Nephron progenitor cell (in vitro differentiated cells): ENCODE results near the gene ARHGEF4.

Source experiments
- DNase-seq: peaks from one replicate; pipeline ENCODE4 v3.0.0; 2021
- H3K27ac Mint-ChIP-seq: 2 replicates; pipeline ENCODE4 v1.8.0; 2021; ENCODE audit warnings: mild to moderate bottlenecking, moderate library complexity, mixed read lengths
- H3K27me3 Mint-ChIP-seq: 2 replicates; pipeline ENCODE4 v1.8.0; 2021; ENCODE audit warnings: mild to moderate bottlenecking, low read depth, mixed read lengths; ENCODE audit not compliant: poor library complexity
- H3K36me3 Mint-ChIP-seq: 2 replicates; pipeline ENCODE4 v1.8.0; 2021; ENCODE audit warnings: low read depth, mixed read lengths
- H3K4me1 Mint-ChIP-seq: 2 replicates; pipeline ENCODE4 v1.8.0; 2021; ENCODE audit warnings: mixed read lengths
- H3K4me3 Mint-ChIP-seq: 2 replicates; pipeline ENCODE4 v1.8.0; 2021; ENCODE audit warnings: mild to moderate bottlenecking, moderate library complexity, mixed read lengths
- H3K9me3 Mint-ChIP-seq: 2 replicates; pipeline ENCODE4 v1.8.0; 2021; ENCODE audit warnings: mild to moderate bottlenecking, moderate library complexity, mixed read lengths
- CTCF ChIP-seq: fragments of 200-600 bp; sonication (generic); IDR thresholded peaks from 2 replicates; pipeline ENCODE4 v1.5.0; 2021; ENCODE audit warnings: antibody characterized with exemption

The ARHGEF4 gene

GRCh38 chr2:130951018-130951417 is 114.3 kb downstream of the ARHGEF4 start:
- H3K27me3 Mint-ChIP-seq: peaks cover 13% of the 10 kb centered on the region
- H3K4me3 Mint-ChIP-seq: no peak overlapping the region

GRCh38 chr2:130954873-130955272 is 118.2 kb downstream of the ARHGEF4 start:
- DNase-seq: no peak
- no peak for TF ChIP-seq CTCF
- peaks cover 38% of the 10 kb centered on the region for H3K9me3 Mint-ChIP-seq
- H3K36me3 Mint-ChIP-seq: no peaks in the 10 kb centered on the region
- peaks cover 31% of the 10 kb centered on the region for H3K27me3 Mint-ChIP-seq
- no peaks in the 10 kb centered on the region for H3K4me1 Mint-ChIP-seq
- H3K4me3 Mint-ChIP-seq: no peak overlapping the region
- H3K27ac Mint-ChIP-seq: no peak overlapping the region

More at GRCh38 chr2:130951018-130951417, 114.3 kb downstream of the ARHGEF4 start:
- Mint-ChIP-seq H3K36me3 (no peaks in the 10 kb centered on the region), H3K9me3 (peaks cover 43% of the 10 kb centered on the region), H3K27ac (no peak overlapping the region), H3K4me1 (no peaks in the 10 kb centered on the region)
- no peak for DNase-seq
- TF ChIP-seq CTCF: no peak

GRCh38 chr2:130957915-130958314 is 121.2 kb downstream of the ARHGEF4 start:
- no peak overlapping the region for H3K4me3 Mint-ChIP-seq
- no peaks in the 10 kb centered on the region for H3K36me3 Mint-ChIP-seq
- H3K27me3 Mint-ChIP-seq: peaks cover 60% of the 10 kb centered on the region
- no peak overlapping the region for H3K27ac Mint-ChIP-seq
- no peak for TF ChIP-seq CTCF
- no peak for DNase-seq
- H3K9me3 Mint-ChIP-seq: peaks cover 39% of the 10 kb centered on the region
- H3K4me1 Mint-ChIP-seq: no peaks in the 10 kb centered on the region

GRCh38 chr2:130963196-130963848 is 126.6 kb downstream of the ARHGEF4 start:
- H3K4me1 Mint-ChIP-seq: peaks cover 17% of the 10 kb centered on the region
- no peak overlapping the region for H3K27ac Mint-ChIP-seq
- H3K36me3 Mint-ChIP-seq: no peaks in the 10 kb centered on the region
- TF ChIP-seq CTCF: no peak
- peaks cover 94% of the 10 kb centered on the region for H3K27me3 Mint-ChIP-seq
- peak; percentile 60 for DNase-seq
- H3K4me3 Mint-ChIP-seq: no peak overlapping the region
- peaks cover 10% of the 10 kb centered on the region for H3K9me3 Mint-ChIP-seq

- H3K36me3 Mint-ChIP-seq: no peaks in the 10 kb centered on the region
- peak; percentile 43 for TF ChIP-seq CTCF
- peak; percentile 61 for DNase-seq
- peaks cover 88% of the 10 kb centered on the region for H3K27me3 Mint-ChIP-seq
- no peak overlapping the region for H3K27ac Mint-ChIP-seq
- H3K9me3 Mint-ChIP-seq: peaks cover 10% of the 10 kb centered on the region
- H3K4me1 Mint-ChIP-seq: peaks cover 17% of the 10 kb centered on the region
- H3K4me3 Mint-ChIP-seq: peak overlapping the region; percentile 90
Observed at GRCh38 chr2:130963849-130964793, 127.4 kb downstream of the ARHGEF4 start.
